Astrocyte (in vitro differentiated cells and primary cell): Measurements from ENCODE around the gene AMH. TPM values are rescaled to one million over a fixed set of nuclear protein-coding genes. Genes with fewer than 3 reads are reported as not detected.
A peak's percentile ranks its signal among the peaks of the same experiment; 100 is the strongest.

Source experiments
- DNase-seq: peaks from one replicate; pipeline ENCODE4 v3.0.0-alpha.2; 2010; ENCODE audit warnings: low read depth
- FAIRE-seq: peaks from 2 replicates; lab custom pipeline; 2011; peaks lifted over from hg19 to GRCh38; lab: Jason Lieb, UNC
- H2AFZ ChIP-seq: 2 replicates; pipeline ENCODE4 v1.6.0; 2012; ENCODE audit warnings: low read depth, low read length, inconsistent platforms
- H3K27ac ChIP-seq: 2 replicates; pipeline ENCODE4 v1.5.1; 2011; ENCODE audit warnings: low read depth, low read length, inconsistent platforms
- H3K27me3 ChIP-seq: 2 replicates; pipeline ENCODE4 v1.6.0; 2011; ENCODE audit warnings: low read length, inconsistent platforms; ENCODE audit not compliant: insufficient read depth
- H3K36me3 ChIP-seq: 2 replicates; pipeline ENCODE4 v1.5.1; 2011; ENCODE audit warnings: low read length, inconsistent platforms; ENCODE audit not compliant: insufficient read depth
- H3K4me1 ChIP-seq: 2 replicates; pipeline ENCODE4 v1.5.1; 2011; ENCODE audit warnings: low read length, inconsistent platforms; ENCODE audit not compliant: insufficient read depth
- H3K4me2 ChIP-seq: 2 replicates; pipeline ENCODE4 v1.6.0; 2012; ENCODE audit warnings: low read length, inconsistent platforms
- H3K4me3 ChIP-seq: 2 replicates; pipeline ENCODE4 v1.5.1; 2011; ENCODE audit warnings: low read depth, mild to moderate bottlenecking, low read length, inconsistent platforms; ENCODE audit not compliant: insufficient read depth
- H3K79me2 ChIP-seq: 2 replicates; pipeline ENCODE4 v1.6.0; 2012; ENCODE audit warnings: mild to moderate bottlenecking, low read length, inconsistent platforms; ENCODE audit not compliant: insufficient read depth
- H3K9ac ChIP-seq: 2 replicates; pipeline ENCODE4 v1.6.0; 2012; ENCODE audit warnings: mild to moderate bottlenecking, low read length, inconsistent platforms
- H3K9me3 ChIP-seq: 2 replicates; pipeline ENCODE4 v1.5.1; 2012; ENCODE audit warnings: low read depth, mild to moderate bottlenecking, low read length, inconsistent platforms; ENCODE audit not compliant: insufficient read depth
- H4K20me1 ChIP-seq: 2 replicates; pipeline ENCODE4 v1.6.0; 2012; ENCODE audit warnings: low read length, inconsistent platforms; ENCODE audit not compliant: insufficient read depth
- H3K27ac Mint-ChIP-seq: one replicate; pipeline ENCODE4 v1.8.0; 2021; ENCODE audit warnings: mild to moderate bottlenecking, mixed read lengths; ENCODE audit not compliant: unreplicated experiment
- H3K27me3 Mint-ChIP-seq: one replicate; pipeline ENCODE4 v1.8.0; 2021; ENCODE audit warnings: low read depth, mixed read lengths; ENCODE audit not compliant: unreplicated experiment
- H3K36me3 Mint-ChIP-seq: one replicate; pipeline ENCODE4 v1.8.0; 2021; ENCODE audit warnings: low read depth, mixed read lengths; ENCODE audit not compliant: unreplicated experiment
- H3K4me1 Mint-ChIP-seq: one replicate; pipeline ENCODE4 v1.8.0; 2021; ENCODE audit warnings: low read depth, mixed read lengths; ENCODE audit not compliant: unreplicated experiment
- H3K4me3 Mint-ChIP-seq: one replicate; pipeline ENCODE4 v1.8.0; 2021; ENCODE audit warnings: mild to moderate bottlenecking, moderate library complexity, mixed read lengths; ENCODE audit not compliant: unreplicated experiment
- H3K9me3 Mint-ChIP-seq: one replicate; pipeline ENCODE4 v1.8.0; 2021; ENCODE audit warnings: mild to moderate bottlenecking, mixed read lengths; ENCODE audit not compliant: unreplicated experiment
- CTCF ChIP-seq: IDR thresholded peaks from 2 replicates; pipeline ENCODE4 v1.5.1; 2011; ENCODE audit warnings: low read depth, mild to moderate bottlenecking, inconsistent platforms, low read length, moderate library complexity; ENCODE audit not compliant: insufficient read depth
- EZH2 ChIP-seq: IDR thresholded peaks from 2 replicates; pipeline ENCODE4 v1.6.1; 2012; ENCODE audit warnings: mild to moderate bottlenecking, low read length, inconsistent platforms; ENCODE audit not compliant: insufficient read depth
- total RNA-seq: library from RNA; stranded (reverse); gene quantifications from 2 replicates; pipeline ENCODE4 v1.2.1, GENCODE V29; 2021

AMH gene
- total RNA-seq, 1 donor from 2014 or later: 4.6 TPM

DNA sequence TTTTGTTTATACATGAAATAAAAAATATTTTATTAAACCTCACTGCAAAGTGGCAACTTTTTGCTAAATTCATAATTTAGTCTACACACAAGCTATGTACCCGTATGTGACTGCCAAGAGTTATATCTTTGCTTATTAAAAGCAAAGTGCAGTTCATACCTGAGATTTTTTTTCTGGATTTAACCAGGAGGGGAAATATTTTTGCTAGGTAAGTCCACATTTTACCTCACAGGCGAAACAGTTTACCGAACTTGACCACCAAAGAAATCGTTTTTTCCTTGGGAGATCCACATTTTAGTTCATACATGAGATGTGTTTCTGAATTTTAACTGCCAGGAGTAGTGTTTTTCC is 19.3 kb downstream of the AMH start:
- no peak for DNase-seq
- H3K9me3 ChIP-seq: no peaks in the 10 kb centered on the region
- H3K27ac ChIP-seq: no peak overlapping the region
- no peak overlapping the region for H3K4me3 ChIP-seq
- Mint-ChIP-seq H3K4me3 (peak overlapping the region; percentile 94), H3K9me3 (no peaks in the 10 kb centered on the region), H3K27me3 (no peaks in the 10 kb centered on the region), H3K27ac (no peak overlapping the region), H3K4me1 (peaks cover 7% of the 10 kb centered on the region), H3K36me3 (peaks cover 8% of the 10 kb centered on the region)
- TF ChIP-seq EZH2: no peak
- TF ChIP-seq CTCF: no peak
- no peaks in the 10 kb centered on the region for H3K27me3 ChIP-seq
- peaks cover 22% of the 10 kb centered on the region for H3K4me1 ChIP-seq
- peak overlapping the region; percentile 71 for H3K9ac ChIP-seq
- peaks cover 42% of the 10 kb centered on the region for H3K79me2 ChIP-seq
- peak overlapping the region; percentile 83 for H3K4me2 ChIP-seq
- peaks cover 39% of the 10 kb centered on the region for H4K20me1 ChIP-seq
- peaks cover 3% of the 10 kb centered on the region for H3K36me3 ChIP-seq
- no peak overlapping the region for H2AFZ ChIP-seq
- no peak for FAIRE-seq

- peaks cover 8% of the 10 kb centered on the region for H3K36me3 Mint-ChIP-seq
- no peak for DNase-seq
- TF ChIP-seq CTCF (no peak), EZH2 (no peak)
- no peaks in the 10 kb centered on the region for H3K9me3 Mint-ChIP-seq
- H3K4me3 Mint-ChIP-seq: peak overlapping the region; percentile 94
- no peaks in the 10 kb centered on the region for H3K27me3 Mint-ChIP-seq
- Histone ChIP-seq H3K4me2 (peak overlapping the region; percentile 83), H3K27ac (peak overlapping the region; percentile 65), H2AFZ (peak overlapping the region; percentile 27), H3K9me3 (no peaks in the 10 kb centered on the region), H3K4me1 (peaks cover 25% of the 10 kb centered on the region), H3K4me3 (peak overlapping the region; percentile 66), H3K36me3 (peaks cover 3% of the 10 kb centered on the region), H3K9ac (peak overlapping the region; percentile 71), H4K20me1 (peaks cover 43% of the 10 kb centered on the region), H3K79me2 (peaks cover 46% of the 10 kb centered on the region), H3K27me3 (no peaks in the 10 kb centered on the region)
- FAIRE-seq: no peak
- peaks cover 7% of the 10 kb centered on the region for H3K4me1 Mint-ChIP-seq
- no peak overlapping the region for H3K27ac Mint-ChIP-seq
Measured at GRCh38 chr19:2268861-2269243, 19.7 kb downstream of the AMH start.

DNA sequence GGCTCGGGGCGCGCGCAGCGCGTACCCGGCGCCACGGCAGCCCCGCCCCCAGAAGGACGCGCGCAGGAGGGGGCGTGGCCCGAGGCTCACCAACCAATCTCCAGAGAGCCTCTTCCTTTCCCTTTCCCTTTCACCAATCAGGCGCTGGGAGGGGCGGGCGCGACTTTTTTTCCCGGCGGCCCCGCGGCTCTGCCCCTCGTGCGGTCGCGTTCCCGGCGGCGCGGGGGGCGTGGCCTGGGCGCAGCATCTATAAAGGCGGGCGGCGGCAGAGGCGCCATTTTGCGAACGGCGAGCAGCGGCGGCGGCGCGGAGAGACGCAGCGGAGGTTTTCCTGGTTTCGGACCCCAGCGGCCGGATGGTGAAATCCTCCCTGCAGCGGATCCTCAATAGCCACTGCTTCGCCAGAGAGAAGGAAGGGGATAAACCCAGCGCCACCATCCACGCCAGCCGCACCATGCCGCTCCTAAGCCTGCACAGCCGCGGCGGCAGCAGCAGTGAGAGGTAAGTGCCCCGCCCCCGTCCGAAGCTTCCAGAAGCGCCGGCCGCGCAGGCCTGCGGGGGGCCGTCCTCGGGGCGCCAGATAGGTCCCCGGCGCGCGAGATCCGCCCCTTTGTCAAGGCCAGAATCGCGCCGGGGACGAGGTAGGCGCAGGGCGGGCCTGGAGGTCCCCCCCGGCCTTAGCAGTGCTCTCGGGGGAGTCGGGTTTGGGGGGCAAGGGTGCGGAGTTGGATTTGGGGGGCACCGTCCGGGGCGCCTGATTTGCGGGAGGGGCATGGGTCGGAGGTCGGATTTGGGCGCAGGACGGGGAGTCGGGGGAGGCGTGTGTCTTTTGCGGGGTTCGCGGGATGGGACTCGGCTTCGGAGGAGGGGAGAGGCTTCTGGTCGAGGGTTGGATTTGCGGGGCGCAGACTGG is 20.4 kb downstream of the AMH start:
- H3K27me3 Mint-ChIP-seq: no peaks in the 10 kb centered on the region
- H3K9me3 Mint-ChIP-seq: no peaks in the 10 kb centered on the region
- peak overlapping the region; percentile 84 for H3K27ac Mint-ChIP-seq
- peaks cover 3% of the 10 kb centered on the region for H3K36me3 ChIP-seq
- peaks cover 14% of the 10 kb centered on the region for H3K36me3 Mint-ChIP-seq
- TF ChIP-seq CTCF: no peak
- no peak for TF ChIP-seq EZH2
- H3K9me3 ChIP-seq: no peaks in the 10 kb centered on the region
- FAIRE-seq: no peak
- peak overlapping the region; percentile 96 for H3K4me3 ChIP-seq
- peak; percentile 82 for DNase-seq
- peak overlapping the region; percentile 96 for H3K4me2 ChIP-seq
- peaks cover 52% of the 10 kb centered on the region for H3K79me2 ChIP-seq
- H3K4me1 Mint-ChIP-seq: peaks cover 13% of the 10 kb centered on the region
- peak overlapping the region; percentile 99 for H3K9ac ChIP-seq
- H3K4me3 Mint-ChIP-seq: peak overlapping the region; percentile 94
- H3K27me3 ChIP-seq: no peaks in the 10 kb centered on the region
- H4K20me1 ChIP-seq: peaks cover 49% of the 10 kb centered on the region
- H3K27ac ChIP-seq: peak overlapping the region; percentile 91
- H3K4me1 ChIP-seq: peaks cover 28% of the 10 kb centered on the region
- peak overlapping the region; percentile 27 for H2AFZ ChIP-seq
